Central memory CD8-positive, alpha-beta T cell (primary cell): ENCODE results near the gene PUS1.
A peak's percentile ranks its signal among the peaks of the same experiment; 100 is the strongest.
"Not testable (repeated sequence)": the region's sequence is repeated elsewhere in the genome, so short reads cannot be mapped to it uniquely, and the experiment has no call there.

Experiments used
- ATAC-seq: fragments of 150-1000 bp; cut with Tn5 transposase; replicated peaks from 2 replicates; pipeline ENCODE4 v1.10.0; 2022; ENCODE audit warnings: mild to moderate bottlenecking, moderate FRiP score, moderate number of reproducible peaks; ENCODE audit not compliant: poor library complexity, severe bottlenecking; ENCODE audit errors: extremely low read depth
- DNase-seq, 2 donors: peaks; one replicate each; pipeline ENCODE4 v3.0.0; 2021; ENCODE audit warnings: low spot score in 2 of 2
- H3K27ac Mint-ChIP-seq: one replicate; pipeline ENCODE4 v1.8.0; 2022; ENCODE audit warnings: low read depth, mild to moderate bottlenecking, moderate library complexity, mixed read lengths
- H3K27me3 Mint-ChIP-seq: one replicate; pipeline ENCODE4 v1.8.0; 2022; ENCODE audit warnings: mixed read lengths
- H3K36me3 Mint-ChIP-seq: one replicate; pipeline ENCODE4 v1.8.0; 2022; ENCODE audit warnings: mild to moderate bottlenecking, moderate library complexity, mixed read lengths; ENCODE audit not compliant: insufficient read depth
- H3K4me1 Mint-ChIP-seq: one replicate; pipeline ENCODE4 v1.8.0; 2022; ENCODE audit warnings: mixed read lengths
- H3K4me3 Mint-ChIP-seq: one replicate; pipeline ENCODE4 v1.8.0; 2022; ENCODE audit warnings: mild to moderate bottlenecking, moderate library complexity, mixed read lengths
- H3K9me3 Mint-ChIP-seq: one replicate; pipeline ENCODE4 v1.8.0; 2022; ENCODE audit warnings: mixed read lengths

The PUS1 gene

DNA sequence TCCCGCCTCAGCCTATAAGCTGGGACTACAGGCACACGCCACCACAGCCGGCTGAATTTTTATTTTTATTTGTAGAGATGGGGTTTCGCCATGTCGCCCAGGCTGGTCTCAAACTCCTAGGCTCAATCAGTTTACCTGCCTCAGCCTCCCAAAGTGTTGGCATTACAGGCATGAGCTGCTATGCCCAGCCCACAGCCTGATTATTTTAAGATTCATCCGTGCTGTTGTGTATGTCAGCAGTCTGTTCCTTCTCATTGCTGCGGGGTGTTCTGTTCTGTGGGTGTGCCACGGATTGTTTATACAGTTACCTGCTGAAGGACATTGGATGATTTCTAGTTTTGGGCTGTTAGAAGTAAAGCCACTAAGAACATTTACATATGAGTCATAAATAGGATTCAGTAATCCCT lies 11.1 kb downstream of the PUS1 start:
- DNase-seq (no peak), ATAC-seq (no peak)
- Mint-ChIP-seq H3K4me3 (no peak overlapping the region), H3K27me3 (no peaks in the 10 kb centered on the region), H3K36me3 (peaks cover 19% of the 10 kb centered on the region), H3K4me1 (no peaks in the 10 kb centered on the region), H3K9me3 (no peaks in the 10 kb centered on the region), H3K27ac (no peak overlapping the region)

- peaks cover 15% of the 10 kb centered on the region for H3K36me3 Mint-ChIP-seq
- no peak overlapping the region for H3K4me3 Mint-ChIP-seq
- ATAC-seq: no peak
- H3K27me3 Mint-ChIP-seq: no peaks in the 10 kb centered on the region
- H3K4me1 Mint-ChIP-seq: no peaks in the 10 kb centered on the region
- no peak overlapping the region for H3K27ac Mint-ChIP-seq
- no peak for DNase-seq
- no peaks in the 10 kb centered on the region for H3K9me3 Mint-ChIP-seq
Measured at GRCh38 chr12:131941116-131941986, 12.3 kb downstream of the PUS1 start.

DNA sequence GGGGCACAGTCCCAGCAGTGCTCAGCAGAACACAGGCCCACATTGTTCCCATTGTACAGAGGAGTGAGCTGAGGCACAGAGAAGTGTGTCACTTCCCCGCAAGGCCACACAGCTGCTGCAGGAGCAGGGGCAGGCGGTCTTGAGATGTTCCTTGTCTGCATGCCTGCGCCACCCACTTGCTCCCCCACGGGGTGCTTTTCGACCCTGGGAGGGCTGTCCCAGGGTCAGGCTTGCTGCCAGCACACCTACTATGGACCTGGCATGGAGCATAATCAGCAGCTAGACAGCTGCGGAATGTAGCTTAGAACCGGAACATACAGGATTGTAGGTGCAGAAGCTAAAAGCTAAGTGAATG lies 12.9 kb downstream of the PUS1 start:
- Mint-ChIP-seq H3K4me3 (no peak overlapping the region), H3K36me3 (peaks cover 9% of the 10 kb centered on the region), H3K9me3 (no peaks in the 10 kb centered on the region), H3K27me3 (no peaks in the 10 kb centered on the region), H3K27ac (no peak overlapping the region), H3K4me1 (no peaks in the 10 kb centered on the region)
- ATAC-seq: no peak
- DNase-seq: no peak

GRCh38 chr12:131942671-131943070 lies 13.6 kb downstream of the PUS1 start:
- Mint-ChIP-seq H3K4me1 (no peaks in the 10 kb centered on the region), H3K9me3 (no peaks in the 10 kb centered on the region), H3K27me3 (no peaks in the 10 kb centered on the region), H3K27ac (no peak overlapping the region), H3K4me3 (no peak overlapping the region), H3K36me3 (peaks cover 7% of the 10 kb centered on the region)
- no peak for ATAC-seq
- DNase-seq: no peak

- Mint-ChIP-seq H3K27me3 (no peaks in the 10 kb centered on the region), H3K9me3 (no peaks in the 10 kb centered on the region), H3K4me1 (peaks cover 3% of the 10 kb centered on the region), H3K36me3 (peaks cover 7% of the 10 kb centered on the region), H3K4me3 (no peak overlapping the region), H3K27ac (no peak overlapping the region)
- ATAC-seq: no peak
- no peak for DNase-seq
Measured at GRCh38 chr12:131943389-131943788, 14.3 kb downstream of the PUS1 start.

DNA sequence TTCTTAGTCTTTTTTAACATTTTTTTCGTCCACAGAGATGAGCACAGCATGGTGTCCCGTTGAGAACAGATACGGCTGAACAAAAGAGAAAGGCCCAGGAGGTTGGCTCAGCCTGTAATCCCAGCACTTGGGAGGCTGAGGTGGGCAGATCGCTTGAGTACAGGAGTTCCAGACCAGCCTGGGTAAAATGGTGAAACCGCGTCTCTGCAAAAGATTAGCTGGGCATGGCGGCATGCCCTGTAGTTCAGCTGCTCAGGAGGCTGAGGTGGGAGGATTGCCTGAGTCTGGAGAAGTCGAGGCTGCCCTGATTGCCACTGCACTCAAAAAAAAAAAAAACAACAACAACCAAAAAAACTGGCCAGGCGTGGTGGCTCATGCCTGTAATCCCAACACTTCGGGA lies 14.8 kb downstream of the PUS1 start:
- Mint-ChIP-seq H3K27ac (no peak overlapping the region), H3K4me3 (no peak overlapping the region), H3K27me3 (no peaks in the 10 kb centered on the region), H3K9me3 (no peaks in the 10 kb centered on the region), H3K4me1 (peaks cover 6% of the 10 kb centered on the region), H3K36me3 (peaks cover 7% of the 10 kb centered on the region)
- ATAC-seq (no peak), DNase-seq (no peak)

- H3K27ac Mint-ChIP-seq: no peak overlapping the region
- H3K4me1 Mint-ChIP-seq: peaks cover 6% of the 10 kb centered on the region
- ATAC-seq (no peak), DNase-seq (no peak)
- no peaks in the 10 kb centered on the region for H3K9me3 Mint-ChIP-seq
- no peak overlapping the region for H3K4me3 Mint-ChIP-seq
- no peaks in the 10 kb centered on the region for H3K27me3 Mint-ChIP-seq
- H3K36me3 Mint-ChIP-seq: peaks cover 12% of the 10 kb centered on the region
Measured at GRCh38 chr12:131944601-131945251, 15.7 kb downstream of the PUS1 start.

DNA sequence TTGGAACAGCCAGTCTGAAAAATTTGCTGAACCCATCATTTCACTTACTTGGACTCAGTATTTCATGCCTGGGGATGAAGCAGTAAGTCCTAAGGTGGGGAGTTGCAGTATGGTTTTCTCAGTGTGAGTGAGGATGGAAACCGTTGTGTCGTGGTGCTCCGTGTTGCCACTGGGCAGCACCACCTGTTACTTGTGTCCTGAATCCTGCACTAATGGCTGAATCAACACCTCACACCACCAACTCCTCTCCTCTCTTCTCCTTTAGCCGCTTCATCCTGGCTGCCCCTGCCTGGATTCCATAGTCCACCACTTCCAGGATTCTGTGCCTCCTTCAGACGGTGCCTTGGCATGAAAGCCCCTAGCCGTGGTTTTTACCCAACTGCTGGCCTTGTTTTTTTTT lies 17.7 kb downstream of the PUS1 start:
- Mint-ChIP-seq H3K36me3 (peaks cover 14% of the 10 kb centered on the region), H3K4me1 (peaks cover 6% of the 10 kb centered on the region), H3K27ac (no peak overlapping the region), H3K4me3 (no peak overlapping the region), H3K9me3 (no peaks in the 10 kb centered on the region), H3K27me3 (no peaks in the 10 kb centered on the region)
- DNase-seq (no peak), ATAC-seq (no peak)

DNA sequence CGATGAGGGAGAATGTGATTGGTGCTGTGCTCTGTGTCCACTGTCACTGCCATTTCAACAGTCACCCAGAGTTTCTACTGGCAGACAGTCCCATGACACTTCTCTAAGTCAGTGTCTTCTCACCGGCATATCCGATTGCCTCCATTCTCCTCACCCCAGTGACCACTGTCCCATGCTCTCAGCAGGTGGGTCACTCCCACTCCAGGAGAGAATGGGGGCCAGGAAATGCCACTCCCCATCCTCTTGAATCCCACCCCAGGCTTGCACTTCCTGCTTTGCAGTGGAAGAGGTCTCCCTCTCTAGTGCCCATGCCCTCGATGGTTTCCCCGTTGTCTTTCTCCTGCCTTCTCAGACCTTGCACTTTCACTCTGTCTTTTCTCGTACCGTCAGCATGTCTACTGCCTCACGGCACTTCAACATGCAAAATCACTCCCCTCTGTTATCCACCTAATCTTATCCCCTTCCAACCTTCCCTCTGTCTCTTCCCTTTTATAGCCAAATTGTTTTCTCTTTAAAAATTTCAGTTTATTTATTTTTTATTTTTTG lies 18.5 kb downstream of the PUS1 start:
- DNase-seq: no peak
- ATAC-seq: no peak
- H3K27me3 Mint-ChIP-seq: no peaks in the 10 kb centered on the region
- no peak overlapping the region for H3K4me3 Mint-ChIP-seq
- H3K4me1 Mint-ChIP-seq: peaks cover 8% of the 10 kb centered on the region
- H3K36me3 Mint-ChIP-seq: peaks cover 13% of the 10 kb centered on the region
- H3K27ac Mint-ChIP-seq: peak overlapping the region; percentile 86
- no peaks in the 10 kb centered on the region for H3K9me3 Mint-ChIP-seq

DNA sequence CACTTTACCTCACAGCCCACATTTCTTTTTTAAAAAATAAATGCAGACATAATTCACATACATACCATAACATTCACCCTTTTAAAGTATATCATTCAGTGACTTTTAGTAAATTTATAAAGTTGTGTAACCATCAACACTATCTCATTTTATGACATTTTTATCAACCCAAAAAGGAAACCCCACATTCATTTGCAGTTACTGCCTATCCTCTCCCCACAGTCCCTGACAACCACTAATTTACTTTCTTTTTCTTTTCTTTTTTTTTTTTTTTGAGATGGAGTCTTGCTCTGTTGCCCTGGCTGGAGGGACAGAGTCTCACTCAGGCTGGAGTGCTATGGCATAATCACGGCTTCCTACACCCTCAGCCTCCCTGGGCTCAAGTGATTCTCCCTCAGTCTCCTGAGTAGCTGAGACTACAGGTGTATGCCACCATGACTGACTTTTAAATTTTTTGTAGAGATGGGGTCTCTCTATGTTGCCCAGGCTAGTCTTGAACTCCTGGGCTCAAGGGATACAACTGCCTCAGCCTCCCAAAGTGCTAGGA lies 19.2 kb downstream of the PUS1 start:
- no peaks in the 10 kb centered on the region for H3K9me3 Mint-ChIP-seq
- no peaks in the 10 kb centered on the region for H3K27me3 Mint-ChIP-seq
- ATAC-seq (no peak), DNase-seq (no peak)
- H3K4me1 Mint-ChIP-seq: peaks cover 15% of the 10 kb centered on the region
- peak overlapping the region; percentile 86 for H3K27ac Mint-ChIP-seq
- peak overlapping the region; percentile 89 for H3K4me3 Mint-ChIP-seq
- H3K36me3 Mint-ChIP-seq: peaks cover 13% of the 10 kb centered on the region

DNA sequence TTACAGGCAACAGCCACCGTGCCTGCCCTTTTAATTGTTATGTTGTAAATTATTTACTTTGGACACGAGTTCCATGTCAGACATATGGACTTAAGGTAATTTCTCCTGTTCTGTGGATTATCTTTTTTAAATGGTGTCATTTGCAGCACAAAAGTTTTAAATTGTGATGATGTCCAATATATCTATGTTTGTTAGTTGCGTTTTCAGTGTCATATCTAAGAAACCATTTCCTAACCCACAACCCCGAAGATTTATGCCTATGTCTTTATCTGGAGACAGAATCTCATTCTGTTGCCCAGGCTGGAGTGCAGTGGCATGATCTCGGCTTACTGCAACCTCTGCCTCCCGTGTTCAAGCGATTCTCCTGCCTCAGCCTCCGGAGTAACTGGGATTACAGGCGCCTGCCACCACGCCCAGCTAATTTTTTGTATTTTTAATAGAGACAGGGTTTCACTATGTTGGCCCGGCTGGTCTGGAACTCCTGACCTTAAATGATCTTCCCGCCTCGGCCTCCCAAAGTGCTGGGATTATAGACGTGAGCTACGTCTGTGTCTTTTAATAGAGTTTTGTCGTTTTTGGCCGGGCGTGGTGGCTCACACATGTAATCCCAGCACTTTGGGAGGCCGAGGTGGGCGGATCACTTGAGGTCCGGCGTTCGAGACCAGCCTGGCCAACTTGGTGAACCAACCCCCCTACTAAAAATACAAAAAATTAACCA lies 19.8 kb downstream of the PUS1 start:
- not testable (repeated sequence) for H3K9me3 Mint-ChIP-seq, ATAC-seq, DNase-seq, H3K27me3 Mint-ChIP-seq
- H3K4me1 Mint-ChIP-seq: peaks cover 18% of the 10 kb centered on the region
- H3K4me3 Mint-ChIP-seq: peak overlapping the region; percentile 89
- peak overlapping the region; percentile 86 for H3K27ac Mint-ChIP-seq
- peaks cover 11% of the 10 kb centered on the region for H3K36me3 Mint-ChIP-seq

GRCh38 chr12:131949431-131950181 lies 20.5 kb downstream of the PUS1 start, which contains the start of gene EP400:
TSS of gene EP400 (plus strand) at chr12:131949942. CDS start at chr12:131960620, 10,678 bp downstream.
- H3K4me1 Mint-ChIP-seq: peaks cover 18% of the 10 kb centered on the region
- peak; percentile 86 for ATAC-seq
- H3K9me3 Mint-ChIP-seq: no peaks in the 10 kb centered on the region
- no peaks in the 10 kb centered on the region for H3K27me3 Mint-ChIP-seq
- peak within 1 kb of the TSS; percentile 86 for H3K27ac Mint-ChIP-seq
- H3K4me3 Mint-ChIP-seq: peak within 1 kb of the TSS; percentile 89
- peaks cover 11% of the 10 kb centered on the region for H3K36me3 Mint-ChIP-seq
- DNase-seq: peak; percentile 80 to 85
